Measurements from ENCODE around the gene RAI1.

RAI1 gene

GRCh38 chr17:17721140-17721668 lies 39.9 kb downstream of the RAI1 start:
- DNase-seq: no peak

DNA sequence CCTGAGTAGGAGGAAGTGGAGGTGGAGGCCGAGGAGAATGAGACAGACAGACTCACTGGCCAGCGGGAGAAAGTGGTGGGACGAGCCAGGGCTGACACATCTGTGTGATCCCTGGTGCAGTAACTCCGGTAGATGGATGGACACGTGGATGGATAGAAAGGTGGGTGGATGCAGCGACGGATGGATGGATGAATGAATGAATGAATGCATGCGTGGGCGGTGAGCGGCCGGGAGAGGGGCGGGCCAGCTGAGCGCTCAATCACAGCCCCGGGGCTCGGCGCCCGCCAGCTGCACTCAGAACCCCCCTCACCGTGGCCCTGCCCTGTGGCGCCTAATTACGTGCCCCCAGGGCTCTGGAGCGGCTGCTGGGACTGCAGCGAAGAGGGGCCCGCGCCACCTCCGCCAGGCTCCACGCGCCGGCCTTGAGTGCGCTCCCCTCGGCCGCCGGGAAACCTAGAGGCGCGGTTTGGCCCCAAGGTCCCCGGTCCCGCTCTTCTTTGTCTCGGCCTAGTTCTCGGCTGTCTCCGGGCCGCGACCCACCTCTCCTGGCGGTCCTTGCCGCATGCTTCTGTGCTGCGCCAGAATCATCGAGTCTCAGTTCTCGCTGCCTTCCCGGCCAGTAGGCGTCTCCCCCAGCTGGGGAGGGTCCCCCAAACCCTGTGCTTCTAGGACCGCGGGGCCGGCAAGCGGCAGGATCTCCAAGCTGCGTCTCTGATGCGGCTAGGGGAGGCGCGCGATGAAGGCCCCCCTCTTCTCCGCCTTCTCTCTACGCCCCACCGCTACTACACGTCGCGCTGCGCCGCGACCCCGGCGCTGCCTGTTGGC lies 41.0 kb downstream of the RAI1 start:
- DNase-seq: no peak

- no peak for DNase-seq
These were observed 41.7 kb downstream of the RAI1 start for GRCh38 chr17:17722906-17723353.

DNA sequence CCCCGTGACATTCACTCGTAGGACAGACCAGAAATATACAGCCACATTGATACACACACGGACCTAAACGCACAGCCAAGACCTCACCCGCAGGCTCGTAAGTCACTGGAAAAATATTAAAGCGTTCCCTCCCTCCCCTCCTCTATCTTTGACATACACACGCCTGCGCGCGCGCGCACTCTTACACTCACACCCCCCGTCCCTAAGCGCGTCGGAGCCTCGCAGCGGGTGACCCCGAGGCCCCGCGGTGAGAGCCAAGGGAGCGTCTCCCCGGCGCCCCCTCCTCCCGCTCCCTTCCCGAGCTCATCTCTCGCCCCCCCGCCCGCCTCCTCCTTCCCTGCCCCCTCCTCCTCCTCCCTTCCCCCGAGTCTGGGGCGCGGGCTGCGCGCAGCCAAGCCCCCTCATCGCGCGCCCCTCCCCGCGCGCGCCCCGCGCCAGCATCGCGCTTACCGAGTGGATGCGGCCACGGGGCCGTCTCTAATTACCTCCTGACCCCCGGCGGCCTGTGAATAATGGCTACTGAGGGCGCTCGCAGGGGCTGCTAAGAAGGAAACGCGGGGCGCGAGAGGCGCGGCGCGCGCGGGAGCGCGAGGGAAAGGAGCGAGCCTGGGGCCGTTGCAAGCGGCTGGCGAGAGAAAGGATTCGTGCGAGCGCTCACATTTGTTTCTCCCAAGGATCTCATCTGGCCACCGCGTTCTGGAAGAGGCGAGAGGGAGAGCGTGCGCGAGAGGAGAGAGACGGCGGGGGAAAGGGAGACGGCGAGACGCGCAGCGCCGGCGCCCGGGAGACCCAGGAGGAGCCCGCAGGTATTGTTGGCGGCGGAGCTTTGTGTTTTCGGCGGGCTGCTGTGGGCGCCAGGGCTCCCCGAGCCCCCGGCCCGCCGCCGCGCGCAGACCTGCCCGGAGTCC lies 42.4 kb downstream of the RAI1 start:
- DNase-seq: no peak

DNA sequence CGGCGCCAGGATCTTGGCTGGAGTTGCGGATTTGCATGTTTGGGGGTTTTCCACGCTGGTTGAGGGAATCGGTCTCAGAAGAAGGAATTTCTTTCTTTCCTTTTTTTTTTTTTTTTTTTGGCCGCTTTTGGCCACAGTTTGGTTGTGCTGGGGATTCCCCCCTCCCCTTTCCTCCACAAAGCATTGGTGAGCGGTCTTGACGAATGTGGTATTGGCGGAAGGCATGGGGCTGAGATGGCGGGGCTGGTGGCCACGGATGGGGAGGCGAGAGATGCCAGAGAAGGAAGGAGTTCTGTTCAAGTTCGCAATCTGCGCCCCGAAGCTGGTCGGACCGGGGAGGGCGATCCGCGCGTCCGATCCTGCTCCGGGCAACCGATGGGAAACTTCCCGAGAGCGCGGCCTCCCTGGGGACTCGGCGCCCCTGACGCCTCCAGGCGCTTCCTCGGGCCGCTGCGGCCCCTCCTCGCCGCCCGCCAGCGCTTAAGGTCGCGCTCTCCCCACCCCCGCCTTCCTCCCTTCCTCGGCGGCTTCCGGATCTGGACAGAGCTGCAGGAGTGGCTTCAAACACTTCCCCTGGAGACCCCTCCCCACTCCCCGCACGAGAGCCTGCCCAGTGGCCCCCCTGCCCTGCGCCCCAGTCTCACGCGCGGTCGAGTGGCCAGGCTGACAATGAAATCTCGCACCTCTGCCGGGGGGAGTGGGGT lies 43.2 kb downstream of the RAI1 start:
- DNase-seq: no peak

- no peak for DNase-seq
These were observed 43.9 kb downstream of the RAI1 start for GRCh38 chr17:17725011-17725751.

DNA sequence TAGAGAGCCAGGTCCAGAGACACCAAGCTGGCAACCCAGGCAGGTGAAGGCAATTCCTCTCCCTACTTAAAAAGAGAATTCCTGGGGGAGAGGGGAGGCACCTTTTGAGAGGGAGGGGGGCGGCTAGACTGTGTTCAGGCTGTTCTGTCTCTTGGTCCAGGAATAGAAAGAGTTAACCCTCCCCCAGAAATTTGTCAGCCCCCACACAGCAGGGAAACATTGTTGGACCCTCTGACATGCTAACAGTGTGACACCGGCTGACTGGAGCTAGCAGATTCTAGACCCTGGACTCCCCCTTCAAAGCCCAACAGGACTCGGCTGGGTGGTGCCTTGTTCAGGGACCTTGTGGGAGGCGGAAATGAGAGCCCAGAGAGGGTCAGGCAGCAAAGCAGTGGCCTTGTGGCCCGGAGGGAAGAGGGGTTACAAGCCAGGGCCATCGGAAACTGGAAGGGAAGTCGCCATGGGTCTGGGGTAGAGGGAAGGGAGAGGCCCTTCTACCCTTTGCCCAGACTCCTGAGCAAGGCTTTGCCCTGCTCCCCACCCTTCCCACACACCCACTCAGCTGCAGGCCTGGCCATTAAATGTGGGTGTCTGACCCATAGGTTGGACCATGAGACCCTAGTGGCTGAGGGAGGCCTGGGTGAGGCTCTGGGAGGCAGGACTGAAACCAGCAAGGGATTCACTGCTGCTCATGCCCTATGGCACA lies 44.6 kb downstream of the RAI1 start:
- DNase-seq: no peak

DNA sequence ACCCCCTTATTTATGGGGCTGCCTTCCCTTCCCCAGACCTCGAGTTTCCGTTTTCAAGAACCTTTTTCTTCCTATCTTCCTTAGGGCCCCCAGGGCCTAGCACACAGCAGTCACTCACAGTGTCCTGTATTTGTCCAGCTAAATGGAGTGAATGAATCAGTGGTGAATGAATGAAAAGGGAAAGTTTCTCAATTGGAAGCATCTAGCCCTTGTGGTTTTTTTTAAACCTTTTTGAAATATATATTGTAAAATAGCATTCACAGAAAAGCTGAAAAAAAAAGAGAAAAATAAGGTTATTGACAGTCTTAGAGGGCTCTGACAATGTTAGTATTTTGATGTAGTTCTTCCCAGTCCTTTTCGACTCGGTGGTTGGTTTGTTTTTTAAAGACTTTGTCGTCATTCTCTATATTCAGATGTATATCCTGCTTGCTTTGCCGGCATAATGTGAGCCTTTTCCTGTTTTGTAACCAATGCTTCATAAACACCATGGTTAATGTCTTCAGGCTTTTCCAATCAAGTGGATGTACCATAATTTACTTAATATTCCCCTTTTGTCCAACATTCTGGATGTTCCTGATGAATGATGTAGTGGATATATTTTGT lies 45.3 kb downstream of the RAI1 start:
- no peak for DNase-seq

DNA sequence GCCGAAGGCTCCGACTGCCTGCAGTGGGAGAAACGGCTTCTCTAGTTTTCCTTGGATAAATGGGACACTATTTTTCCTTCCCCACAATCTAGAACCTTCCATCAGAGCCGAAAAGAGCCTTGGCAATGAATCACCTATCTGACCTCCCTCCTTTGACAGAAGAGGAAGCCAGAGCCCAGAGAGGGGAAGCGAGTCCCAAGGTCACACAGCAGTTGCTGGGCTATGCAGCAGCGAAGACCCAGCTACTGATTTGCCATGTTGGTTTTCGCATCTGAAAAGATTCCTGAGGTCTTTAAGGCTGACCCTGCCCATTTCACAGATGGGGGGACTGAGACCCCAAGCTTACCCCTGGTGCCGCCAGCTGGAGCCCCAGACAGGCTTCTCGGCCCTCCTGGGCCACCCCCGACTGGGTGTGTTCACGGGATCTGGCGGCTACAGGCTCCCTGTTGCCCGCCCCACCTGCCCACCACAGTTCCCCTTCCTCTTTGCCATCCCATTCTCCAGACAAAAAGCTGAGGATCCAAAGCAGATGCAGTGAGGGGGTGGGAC lies 45.9 kb downstream of the RAI1 start:
- DNase-seq: no peak

DNA sequence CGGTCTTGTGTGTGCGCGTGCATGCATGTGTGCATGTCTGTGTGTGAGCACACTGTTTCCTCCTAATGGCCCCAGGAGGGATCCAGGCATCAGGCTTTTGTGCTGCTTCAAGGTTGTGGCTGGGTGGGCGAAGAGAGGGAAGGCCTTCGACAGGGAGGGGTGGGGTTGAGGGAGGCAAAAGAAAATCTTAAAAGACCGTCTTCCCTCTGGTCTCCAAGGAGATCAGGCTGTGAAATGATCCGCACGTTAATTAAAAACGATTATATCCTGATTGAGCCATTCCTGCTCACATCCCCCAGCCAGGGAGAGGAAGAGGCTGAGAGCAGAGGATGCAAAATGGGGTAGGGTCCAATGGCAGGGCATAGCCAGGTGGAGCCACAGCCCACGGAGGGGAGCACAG lies 46.9 kb downstream of the RAI1 start:
- no peak for DNase-seq

DNA sequence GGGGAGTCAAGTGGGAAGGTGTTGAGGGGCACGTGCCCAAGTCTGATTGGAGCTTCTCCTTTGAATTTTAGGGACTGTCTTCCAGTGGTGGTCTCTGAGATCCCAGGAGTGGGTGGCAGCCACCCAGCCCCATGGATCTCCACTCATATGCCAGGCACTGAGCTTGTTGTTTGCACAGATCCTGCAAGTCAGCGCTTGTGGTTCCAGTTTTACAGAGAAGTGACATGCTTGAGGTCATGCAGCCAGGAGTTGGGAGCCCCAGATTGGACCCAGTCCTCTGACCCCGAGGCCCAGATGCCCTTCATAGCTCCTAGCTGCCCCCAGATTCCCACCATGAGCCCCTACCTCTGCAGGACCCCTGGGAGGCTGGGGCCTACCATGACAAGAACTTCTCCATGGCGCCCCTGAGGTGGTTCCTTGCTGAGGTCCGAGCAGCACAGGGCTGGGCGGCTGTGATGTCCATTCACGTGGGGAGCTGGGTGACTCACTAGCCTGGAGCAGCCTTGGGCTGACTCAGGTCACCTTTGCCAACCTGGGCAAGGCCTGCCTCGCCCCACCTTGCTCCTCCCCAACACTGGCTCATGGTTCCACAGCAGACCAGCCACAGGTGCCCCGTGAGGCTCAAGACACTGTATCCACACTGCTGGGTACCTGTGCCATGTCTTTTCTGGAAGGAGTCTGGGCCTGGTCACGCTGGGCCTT lies 47.4 kb downstream of the RAI1 start:
- DNase-seq: no peak

GRCh38 chr17:17729620-17730249 lies 48.5 kb downstream of the RAI1 start:
- DNase-seq: peak; percentile 42

DNA sequence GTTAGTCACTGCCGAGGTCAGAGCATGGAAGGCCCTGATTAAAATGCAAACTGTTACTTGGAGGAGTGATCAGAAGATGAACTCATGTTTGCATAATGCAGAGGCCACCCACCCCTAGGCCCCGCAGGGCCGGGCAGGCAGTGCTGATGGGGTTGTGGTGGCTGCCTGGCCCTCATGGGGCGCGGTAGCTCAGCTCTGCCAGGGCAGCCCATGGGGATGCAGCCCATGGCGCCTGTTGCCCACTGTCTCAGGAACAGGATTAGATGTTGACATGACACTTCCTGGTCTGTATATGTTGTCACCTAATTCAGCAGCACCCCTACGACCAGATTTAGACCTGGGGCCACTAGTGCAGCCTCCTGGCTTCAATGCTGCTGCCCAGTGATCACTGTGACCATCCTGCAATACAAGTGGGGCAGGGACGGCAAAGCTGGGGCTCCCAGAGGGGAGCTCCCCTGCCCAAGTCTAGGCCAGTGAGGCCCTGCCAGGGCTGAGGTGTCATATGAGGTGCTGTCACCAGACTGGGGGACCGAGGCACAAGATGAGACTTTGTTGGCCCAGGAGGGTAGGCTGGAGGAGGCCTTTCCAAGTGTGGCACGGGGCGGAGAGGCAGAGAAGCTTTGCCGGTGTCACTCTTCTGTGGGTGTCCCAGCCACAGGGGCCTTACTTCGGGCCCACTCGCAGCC lies 49.1 kb downstream of the RAI1 start:
- no peak for DNase-seq

DNA sequence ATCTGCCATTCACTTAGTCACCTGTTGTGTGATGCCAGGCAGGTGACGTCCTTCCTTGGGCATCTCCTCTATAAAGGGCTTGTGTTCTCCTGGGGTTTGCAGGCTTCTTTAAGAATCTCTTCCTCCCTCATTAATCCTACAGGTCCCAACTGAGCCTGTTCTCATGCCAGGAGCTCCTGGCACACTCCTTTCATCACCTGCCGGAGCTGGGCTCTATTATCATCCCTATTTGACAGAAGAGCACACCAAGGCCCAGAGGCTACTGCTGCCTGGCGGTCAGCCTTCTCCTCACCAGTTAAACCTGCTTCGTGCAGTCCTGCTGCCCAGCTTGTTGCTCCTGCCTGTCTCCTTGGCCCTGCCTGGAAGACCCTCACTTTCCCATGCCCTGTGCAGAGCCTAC lies 51.2 kb downstream of the RAI1 start:
- no peak for DNase-seq

DNA sequence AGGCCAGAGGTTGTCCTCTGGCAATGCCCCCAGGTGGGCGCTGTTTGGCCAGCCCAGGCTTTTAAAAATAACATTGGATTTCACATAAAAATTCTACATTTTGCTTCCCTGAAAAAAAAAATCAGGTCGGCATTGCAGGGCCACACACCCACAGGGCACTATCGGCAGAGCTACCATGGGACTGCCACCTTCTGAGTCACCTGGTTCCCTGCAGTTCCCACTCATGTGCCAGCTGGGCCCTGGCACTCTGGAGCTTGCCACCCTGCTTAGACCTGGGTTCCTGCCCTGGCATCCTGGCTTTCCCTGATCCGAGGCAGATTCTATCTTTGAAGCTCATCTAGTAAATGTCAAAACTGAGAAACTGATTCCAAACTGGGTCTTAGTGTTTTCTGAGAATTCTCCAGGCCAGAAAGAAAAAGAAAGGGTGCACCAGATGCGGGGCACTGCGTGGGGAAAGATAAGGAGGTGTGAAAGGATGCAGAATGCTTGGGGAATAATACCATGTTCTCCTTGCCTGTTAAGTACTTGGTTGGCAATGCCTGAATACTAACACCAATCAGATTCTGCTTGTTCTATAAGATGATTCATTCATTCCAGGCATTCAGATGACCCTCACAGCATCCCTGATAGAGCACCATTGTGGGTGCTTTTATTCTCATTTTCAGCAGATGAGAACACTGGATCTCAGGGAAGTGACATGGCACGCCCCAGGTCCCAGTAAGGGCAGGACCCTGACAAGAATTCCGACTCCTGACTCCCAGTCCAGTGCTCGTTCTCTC lies 51.8 kb downstream of the RAI1 start:
- no peak for DNase-seq

DNA sequence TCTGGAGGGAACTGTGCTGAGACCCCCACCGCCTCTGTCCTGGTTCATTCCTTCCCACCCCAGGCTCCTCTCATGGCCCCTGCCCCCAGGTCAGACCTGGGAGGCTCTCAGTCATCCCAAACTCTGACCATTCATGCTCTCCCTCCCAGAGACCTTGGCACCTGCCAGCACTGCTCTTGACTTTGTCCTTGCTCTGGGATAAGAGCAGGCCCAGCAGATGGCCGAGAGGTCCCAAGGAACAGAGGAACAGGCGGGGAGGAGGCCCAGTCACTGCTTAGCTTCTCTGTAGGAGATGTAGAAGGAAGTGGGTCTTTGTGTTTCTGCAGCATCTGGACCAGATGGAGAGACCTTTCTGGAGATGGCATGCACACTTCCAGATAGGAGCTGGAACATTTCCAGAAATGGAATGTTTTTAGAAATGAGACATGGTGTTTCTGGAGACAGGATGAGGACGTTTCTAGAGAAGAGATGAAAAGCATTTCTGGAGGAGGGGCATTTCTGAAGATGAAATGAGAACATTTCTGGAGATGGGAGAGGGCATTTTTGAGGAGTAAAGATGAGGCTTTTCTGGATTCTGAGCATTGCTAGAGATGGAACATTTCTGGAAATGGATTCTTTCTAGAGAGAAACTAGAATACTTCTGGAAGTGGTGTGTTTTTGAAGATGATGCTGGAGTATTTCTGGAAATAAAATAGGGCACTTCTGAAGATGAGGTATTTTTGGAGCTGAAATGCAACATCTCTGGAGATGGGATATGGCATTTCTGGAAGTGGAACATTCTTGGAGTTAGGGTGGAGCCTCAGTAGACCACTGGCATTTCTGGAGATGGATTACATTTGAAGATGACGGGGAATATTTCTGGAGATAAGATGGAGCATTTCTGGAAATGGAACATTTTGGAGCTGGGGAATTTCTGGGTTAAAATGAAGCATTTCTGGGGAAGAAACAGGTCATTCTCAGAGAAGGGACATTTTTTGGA lies 55.2 kb downstream of the RAI1 start:
- DNase-seq: no peak

Measured in NCI-H1694 treated with DMSO at 0.1 percent for 48 hours (cell line).